Measurements from ENCODE around the gene POU2AF3.
"Not testable (repeated sequence)": the region's sequence is repeated elsewhere in the genome, so short reads cannot be mapped to it uniquely, and the experiment has no call there.

POU2AF3 gene

GRCh38 chr11:111301004-111301841 lies 2.9 kb downstream of the POU2AF3 start:
- no peak for DNase-seq (ENCODE audit: low spot score)

- no peak for DNase-seq (ENCODE audit: low spot score)
These were observed 3.4 kb downstream of the POU2AF3 start for GRCh38 chr11:111301842-111302118.

DNA sequence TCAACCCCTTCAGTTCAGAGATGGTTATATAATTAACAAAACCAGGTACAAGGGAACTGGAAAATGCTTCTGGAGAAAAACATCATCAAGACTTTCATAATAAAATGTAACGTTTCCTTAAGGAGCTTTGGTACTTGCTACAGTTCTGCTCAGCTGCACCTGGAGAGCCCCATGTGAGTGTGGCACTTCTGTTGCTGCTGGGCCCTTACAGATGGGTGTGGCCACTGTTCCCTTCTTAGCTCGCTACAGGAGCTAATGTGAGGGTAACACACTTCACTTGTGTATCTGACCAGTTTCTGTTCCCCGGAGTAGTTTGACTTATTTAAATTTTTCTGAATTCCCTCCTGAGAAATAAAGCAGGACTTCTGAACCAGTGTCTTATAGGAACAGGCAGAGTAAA lies 4.0 kb downstream of the POU2AF3 start:
- no peak for DNase-seq (ENCODE audit: low spot score)

DNA sequence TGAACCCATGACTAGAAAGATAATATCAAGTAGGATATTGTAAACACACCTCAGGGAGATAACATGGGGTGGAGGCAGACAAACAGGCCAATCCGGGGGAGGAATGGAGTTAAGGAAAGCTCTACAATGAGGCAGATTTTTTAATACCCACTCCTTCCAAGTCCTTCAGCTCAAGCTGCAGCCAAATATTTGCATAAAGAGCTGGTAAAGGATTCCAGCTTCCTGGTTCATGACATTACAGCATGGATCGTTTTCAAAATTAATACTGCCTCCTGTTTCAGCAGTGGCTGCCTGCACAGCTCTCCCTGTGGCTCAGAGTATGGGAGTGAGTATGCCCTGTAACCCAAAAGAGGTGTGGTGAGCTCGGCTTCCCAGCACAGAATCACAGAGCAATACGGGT lies 5.1 kb downstream of the POU2AF3 start:
- DNase-seq (ENCODE audit: low spot score) = no peak

DNA sequence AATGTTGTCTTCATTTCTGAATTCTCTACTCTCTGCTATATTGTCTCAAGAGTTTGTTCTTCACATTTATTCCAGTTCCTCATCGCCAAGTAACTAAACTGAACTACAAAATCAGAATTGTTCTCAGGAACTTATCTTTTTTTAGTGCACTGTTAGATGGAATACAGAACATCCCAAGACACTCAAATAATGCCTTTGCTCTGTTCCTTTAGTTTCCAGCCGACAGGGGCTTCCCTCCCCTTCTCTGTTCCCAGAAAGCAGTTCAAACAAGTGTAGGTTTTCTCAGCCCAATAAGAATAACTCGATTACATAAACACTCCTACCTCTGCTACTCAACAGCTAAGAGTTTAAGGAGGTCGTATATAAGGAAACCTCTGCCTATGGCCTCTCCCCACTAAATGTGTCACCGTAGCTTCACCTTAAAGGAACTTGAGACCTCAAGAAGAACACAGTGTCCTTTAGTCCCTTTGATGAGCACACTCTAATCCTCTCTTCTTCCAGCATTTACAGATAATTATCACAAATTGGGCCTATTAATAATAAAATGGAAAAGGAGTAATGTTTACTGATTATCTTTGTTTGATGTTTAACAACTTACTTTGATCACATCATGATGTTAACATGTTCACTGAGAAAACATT lies 6.9 kb downstream of the POU2AF3 start:
- DNase-seq (ENCODE audit: low spot score) = no peak

- DNase-seq (ENCODE audit: low spot score) = no peak
These were observed 7.5 kb downstream of the POU2AF3 start for GRCh38 chr11:111305876-111306275.

DNA sequence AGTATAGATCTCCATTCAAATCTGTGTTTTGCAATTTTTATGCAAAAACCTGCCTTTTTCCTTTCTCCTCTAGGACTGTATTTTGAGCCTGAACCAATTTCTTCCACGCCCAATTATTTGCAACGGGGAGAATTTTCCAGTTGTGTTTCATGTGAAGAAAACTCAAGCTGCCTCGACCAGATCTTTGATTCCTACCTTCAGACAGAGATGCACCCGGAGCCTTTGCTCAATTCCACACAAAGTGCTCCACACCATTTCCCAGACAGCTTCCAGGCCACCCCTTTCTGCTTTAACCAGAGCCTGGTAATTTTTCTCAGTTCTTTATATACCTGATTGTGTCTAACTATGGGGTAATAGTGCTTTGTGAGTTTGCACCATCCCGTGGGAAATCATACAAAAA lies 8.0 kb downstream of the POU2AF3 start:
- DNase-seq (ENCODE audit: low spot score) = no peak

DNA sequence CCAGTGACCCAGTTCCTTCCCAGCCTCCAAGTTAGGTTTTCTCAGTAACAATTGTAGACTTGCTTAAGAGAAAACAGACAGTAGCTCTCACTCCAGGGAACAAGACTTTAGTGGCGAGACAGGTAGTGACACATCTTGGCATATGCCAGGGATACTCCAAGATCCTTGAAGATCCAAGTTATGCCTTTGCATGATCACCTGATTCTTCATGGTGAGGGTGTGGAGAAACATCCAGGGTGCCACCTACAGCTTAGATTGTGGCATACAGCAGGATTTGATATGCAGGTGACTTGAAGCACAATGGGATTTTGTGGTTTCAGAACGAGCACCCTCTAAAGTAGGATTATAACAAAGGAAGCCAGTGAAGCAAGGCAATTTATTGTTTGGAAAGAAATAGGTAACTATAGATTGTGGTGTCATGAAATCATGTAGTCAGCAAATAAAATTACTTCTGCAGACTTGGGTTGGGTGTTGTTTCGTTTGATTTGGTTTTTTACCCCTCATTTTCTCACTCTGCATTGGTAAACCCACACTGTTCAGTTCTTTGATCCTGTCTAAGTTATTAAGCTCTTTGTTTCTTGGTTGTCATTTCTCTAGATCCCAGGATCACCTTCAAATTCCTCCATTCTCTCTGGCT lies 9.2 kb downstream of the POU2AF3 start:
- DNase-seq (ENCODE audit: low spot score) = no peak

- no peak for DNase-seq (ENCODE audit: low spot score)
These were observed 9.8 kb downstream of the POU2AF3 start for GRCh38 chr11:111308140-111308539.

- no peak for DNase-seq (ENCODE audit: low spot score)
These were observed 11.0 kb downstream of the POU2AF3 start for GRCh38 chr11:111309215-111309915.

- DNase-seq (ENCODE audit: low spot score) = no peak
These were observed 11.7 kb downstream of the POU2AF3 start for GRCh38 chr11:111310088-111310487.

DNA sequence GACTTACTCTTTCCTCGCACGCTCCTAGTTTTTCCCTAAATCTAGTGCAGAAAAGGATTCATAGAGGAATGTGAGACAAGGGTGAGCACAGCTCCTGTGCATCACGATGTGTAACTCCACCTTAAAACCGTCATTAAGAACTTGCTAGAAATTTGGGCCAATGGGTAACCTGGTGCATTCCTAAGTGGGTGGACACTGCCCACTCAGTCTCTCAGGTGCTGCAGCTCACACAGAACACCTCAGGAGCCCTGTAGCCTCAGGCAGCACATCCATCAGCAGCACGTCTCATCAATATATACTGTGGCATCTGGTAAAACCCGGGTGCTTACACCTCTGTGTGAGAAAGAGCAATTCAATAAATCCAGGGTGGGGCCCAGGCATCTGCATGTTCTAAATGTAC lies 12.4 kb downstream of the POU2AF3 start:
- DNase-seq (ENCODE audit: low spot score) = no peak

DNA sequence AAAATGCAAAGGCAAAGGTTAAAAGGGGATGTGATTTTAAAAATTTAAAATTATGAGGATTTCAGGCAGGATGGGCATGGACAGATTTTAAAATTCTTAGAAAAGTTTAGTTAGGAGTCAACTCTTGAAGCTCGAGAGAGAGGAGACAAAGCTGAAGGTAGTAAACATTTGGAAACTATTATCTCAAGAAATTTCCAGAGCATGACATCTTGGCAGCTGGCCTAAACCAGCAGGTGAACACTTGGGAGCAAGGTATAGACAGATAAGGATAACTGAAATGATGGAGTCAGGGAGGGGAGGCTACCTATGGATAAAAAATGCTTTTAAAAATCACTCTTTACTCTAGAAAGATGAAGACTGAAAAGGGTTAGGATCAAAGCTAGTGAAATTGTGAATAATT lies 13.7 kb downstream of the POU2AF3 start:
- DNase-seq (ENCODE audit: low spot score) = no peak

GRCh38 chr11:111319296-111319695 lies 20.9 kb downstream of the POU2AF3 start:
- no peak for DNase-seq (ENCODE audit: low spot score)

DNA sequence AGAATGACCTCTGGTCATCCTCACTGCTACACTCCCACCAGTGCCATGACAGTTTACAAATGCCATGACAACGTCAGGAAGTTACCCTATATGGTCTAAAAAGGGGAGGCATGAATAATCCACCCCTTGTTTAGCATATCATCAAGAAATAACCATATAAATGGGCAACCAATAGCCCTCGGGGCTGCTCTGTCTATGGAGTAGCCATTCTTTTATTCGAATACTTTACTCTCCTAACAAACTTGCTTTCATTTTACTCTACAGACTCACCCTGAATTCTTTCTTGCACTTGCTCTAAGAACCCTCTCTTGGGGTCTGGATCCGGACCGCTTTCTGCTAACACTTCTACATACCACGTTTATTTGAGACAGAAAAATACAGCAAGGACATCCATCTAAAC lies 21.9 kb downstream of the POU2AF3 start:
- DNase-seq (ENCODE audit: low spot score) = not testable (repeated sequence)

- DNase-seq (ENCODE audit: low spot score) = no peak
These were observed 22.6 kb downstream of the POU2AF3 start for GRCh38 chr11:111320728-111321568.

DNA sequence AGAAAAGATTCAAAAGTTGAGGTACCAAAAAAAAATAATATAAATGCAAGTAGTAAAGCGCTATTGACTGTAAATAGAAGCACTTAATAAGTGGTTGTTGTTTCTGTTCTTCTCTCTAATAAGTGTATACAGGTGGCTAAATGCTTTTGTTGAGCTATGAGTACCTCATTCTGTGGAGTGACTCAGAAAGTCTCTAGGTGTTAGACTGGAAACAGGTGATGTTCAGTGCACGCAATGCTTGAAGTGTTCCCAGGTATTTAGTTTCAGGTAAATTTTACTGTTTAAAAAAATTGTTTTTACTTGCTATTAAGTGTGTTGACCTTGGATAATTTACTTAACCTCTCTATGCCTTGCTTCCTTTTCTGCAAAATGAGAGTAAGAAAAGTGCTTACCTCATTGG lies 24.2 kb downstream of the POU2AF3 start:
- no peak for DNase-seq (ENCODE audit: low spot score)

GRCh38 chr11:111324277-111324720 lies 26.0 kb downstream of the POU2AF3 start:
- DNase-seq (ENCODE audit: low spot score) = peak; percentile 28

- no peak for DNase-seq (ENCODE audit: low spot score)
These were observed 26.9 kb downstream of the POU2AF3 start for GRCh38 chr11:111325259-111325658.

GRCh38 chr11:111326824-111327223 lies 28.5 kb downstream of the POU2AF3 start:
- DNase-seq (ENCODE audit: low spot score) = no peak

- DNase-seq (ENCODE audit: low spot score) = peak; percentile 24
These were observed 29.7 kb downstream of the POU2AF3 start for GRCh38 chr11:111327908-111328624.
